Measurements from ENCODE around the gene QRICH1. TPM values are rescaled to one million over a fixed set of nuclear protein-coding genes. Genes with fewer than 3 reads are reported as not detected.

Gene QRICH1
- total RNA-seq, 1 donor from 2014 or later: 77.5 TPM

GRCh38 chr3:49122022-49122421 lies 28.2 kb upstream of the QRICH1 start:
- Mint-ChIP-seq H3K36me3 (ENCODE audit: low read depth) (peaks cover 29% of the 10 kb centered on the region), H3K9me3 (ENCODE audit: low read depth) (no peaks in the 10 kb centered on the region), H3K4me3 (ENCODE audit: unreplicated experiment) (no peak overlapping the region), H3K27ac (ENCODE audit: unreplicated experiment) (peak overlapping the region; percentile 54), H3K27me3 (ENCODE audit: low read depth) (no peaks in the 10 kb centered on the region), H3K4me1 (ENCODE audit: low read depth) (peaks cover 6% of the 10 kb centered on the region)
- no peak for DNase-seq (ENCODE audit: low spot score)
- no peak for TF ChIP-seq CTCF (IDR thresholded peaks at IDR 0.05)

DNA sequence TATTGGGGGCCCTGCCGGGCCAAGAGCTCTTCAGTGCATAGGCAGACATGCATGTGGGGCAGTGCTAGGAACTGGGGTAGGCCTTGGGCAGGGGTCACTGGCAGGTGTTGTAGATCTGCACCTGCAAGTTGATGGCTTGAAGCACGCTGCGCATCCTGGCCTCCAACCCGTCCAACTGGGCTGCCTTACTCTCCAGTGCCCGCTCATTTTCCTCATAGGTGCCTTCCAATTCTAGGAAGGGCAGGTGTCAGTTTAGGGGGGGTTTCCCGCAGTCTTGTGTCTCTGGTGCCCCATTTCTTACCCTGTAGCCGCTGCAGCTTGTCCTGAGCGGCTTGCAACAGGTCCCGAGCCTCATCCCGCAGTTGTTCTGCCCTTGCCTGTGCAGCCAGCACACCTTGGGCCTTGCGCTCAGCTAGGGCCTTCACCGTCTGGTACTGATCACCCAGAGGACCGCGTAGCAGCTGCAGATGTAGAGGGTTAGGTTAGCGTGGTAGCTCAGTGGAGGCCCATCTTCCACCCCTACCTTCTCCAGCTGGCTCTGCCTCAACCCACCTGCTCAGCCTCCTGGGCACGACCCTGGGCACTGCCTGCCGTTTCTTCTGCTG lies 27.4 kb upstream of the QRICH1 start:
- DNase-seq (ENCODE audit: low spot score): no peak
- Mint-ChIP-seq H3K27ac (ENCODE audit: unreplicated experiment) (peak overlapping the region; percentile 54), H3K4me1 (ENCODE audit: low read depth) (peaks cover 6% of the 10 kb centered on the region), H3K27me3 (ENCODE audit: low read depth) (no peaks in the 10 kb centered on the region), H3K36me3 (ENCODE audit: low read depth) (peaks cover 31% of the 10 kb centered on the region), H3K9me3 (ENCODE audit: low read depth) (no peaks in the 10 kb centered on the region), H3K4me3 (ENCODE audit: unreplicated experiment) (peak overlapping the region; percentile 70)
- no peak for TF ChIP-seq CTCF (IDR thresholded peaks at IDR 0.05)

DNA sequence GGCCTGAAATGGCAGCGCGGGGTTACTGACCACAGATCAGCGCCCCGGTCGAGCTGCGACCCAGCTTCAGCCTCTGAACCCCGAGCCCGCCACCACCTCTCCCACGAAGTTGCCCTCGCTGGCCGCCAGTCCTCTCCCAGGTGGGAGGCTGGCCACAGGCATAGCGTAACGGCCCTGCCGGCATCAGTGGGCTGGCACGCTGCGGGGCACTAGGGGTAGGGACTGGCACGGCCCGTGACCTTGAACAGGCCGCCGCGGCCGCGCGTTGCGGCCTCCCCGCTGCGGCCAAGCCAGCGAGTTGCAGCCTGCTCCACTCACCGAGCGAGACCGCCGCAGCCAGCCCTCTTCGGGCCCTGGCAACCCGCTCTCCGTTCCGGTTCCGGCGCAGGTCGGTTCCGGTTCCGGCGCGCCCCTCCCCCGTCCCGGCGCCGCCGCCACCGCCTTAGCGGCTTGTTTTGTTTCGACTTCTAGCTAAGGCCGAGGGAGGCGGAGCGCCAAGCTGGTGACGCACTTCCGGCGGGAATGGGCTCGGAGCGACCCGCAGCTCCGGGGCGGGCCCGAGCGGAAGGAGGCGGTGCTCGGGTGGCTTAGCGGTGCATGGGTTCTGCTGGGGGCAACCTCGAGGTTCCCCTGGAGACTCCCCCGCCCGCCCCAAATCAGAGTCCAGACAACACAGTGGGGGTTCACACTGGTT lies 26.7 kb upstream of the QRICH1 start, which contains the start of gene USP19:
USP19 (minus strand) TSS at position 386 of the 694 bp plus-strand sequence. CDS start 1,678 bp downstream, outside the sequence.
- TF ChIP-seq CTCF (IDR thresholded peaks at IDR 0.05): no peak
- no peaks in the 10 kb centered on the region for H3K9me3 Mint-ChIP-seq (ENCODE audit: low read depth)
- peak within 1 kb of the TSS; percentile 72 for H3K27ac Mint-ChIP-seq (ENCODE audit: unreplicated experiment)
- H3K27me3 Mint-ChIP-seq (ENCODE audit: low read depth): no peaks in the 10 kb centered on the region
- H3K36me3 Mint-ChIP-seq (ENCODE audit: low read depth): peaks cover 34% of the 10 kb centered on the region
- DNase-seq (ENCODE audit: low spot score): no peak
- H3K4me3 Mint-ChIP-seq (ENCODE audit: unreplicated experiment): peak within 1 kb of the TSS; percentile 70
- peaks cover 6% of the 10 kb centered on the region for H3K4me1 Mint-ChIP-seq (ENCODE audit: low read depth)

- Mint-ChIP-seq H3K9me3 (ENCODE audit: low read depth) (no peaks in the 10 kb centered on the region), H3K36me3 (ENCODE audit: low read depth) (peaks cover 35% of the 10 kb centered on the region), H3K27me3 (ENCODE audit: low read depth) (no peaks in the 10 kb centered on the region), H3K4me3 (ENCODE audit: unreplicated experiment) (peak overlapping the region; percentile 70), H3K4me1 (ENCODE audit: low read depth) (peaks cover 6% of the 10 kb centered on the region), H3K27ac (ENCODE audit: unreplicated experiment) (peak overlapping the region; percentile 72)
- DNase-seq (ENCODE audit: low spot score): no peak
- TF ChIP-seq CTCF (IDR thresholded peaks at IDR 0.05): no peak
Measured at GRCh38 chr3:49120096-49120437, 26.2 kb upstream of the QRICH1 start.

DNA sequence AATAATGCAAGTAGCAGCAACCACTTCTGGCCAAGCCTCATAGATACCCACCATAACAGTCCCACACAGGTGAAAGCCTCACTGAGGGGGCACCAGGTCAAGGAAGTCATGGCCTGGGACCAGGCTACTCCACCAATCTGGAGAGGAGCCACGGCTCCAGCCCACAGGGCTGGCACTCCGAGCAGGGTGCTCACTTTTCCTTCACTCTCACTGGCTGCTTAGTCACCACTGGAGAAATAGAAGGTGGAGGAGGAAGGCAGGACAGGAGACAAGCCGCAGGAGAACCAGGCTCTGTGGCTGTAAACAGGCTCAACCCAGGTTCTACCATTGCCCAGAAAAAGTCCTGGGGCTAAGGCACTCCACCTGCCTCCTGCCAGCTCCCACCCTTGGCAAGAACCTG lies 25.6 kb upstream of the QRICH1 start:
- H3K4me3 Mint-ChIP-seq (ENCODE audit: unreplicated experiment): peak overlapping the region; percentile 70

More for the DNA sequence above, 25.6 kb upstream of the QRICH1 start:
- Mint-ChIP-seq H3K9me3 (ENCODE audit: low read depth) (no peaks in the 10 kb centered on the region), H3K27me3 (ENCODE audit: low read depth) (no peaks in the 10 kb centered on the region), H3K4me1 (ENCODE audit: low read depth) (peaks cover 6% of the 10 kb centered on the region), H3K27ac (ENCODE audit: unreplicated experiment) (peak overlapping the region; percentile 41), H3K36me3 (ENCODE audit: low read depth) (peaks cover 33% of the 10 kb centered on the region)
- DNase-seq (ENCODE audit: low spot score): no peak
- no peak for TF ChIP-seq CTCF (IDR thresholded peaks at IDR 0.05)

Measured in chondrocyte (in vitro differentiated cells).